GM18526 (cell line): ENCODE results near the gene CLMP.

Experiments used
- POLR2A ChIP-seq: IDR thresholded peaks from 3 replicates; pipeline ENCODE4 v1.6.1; 2011; ENCODE audit not compliant: insufficient read length; ENCODE audit errors: extremely low read depth

Gene CLMP

GRCh38 chr11:123100379-123101085 lies 94.5 kb downstream of the CLMP start:
- TF ChIP-seq POLR2A = no peak

- TF ChIP-seq POLR2A = no peak
Observed at GRCh38 chr11:123098990-123099389, 96.1 kb downstream of the CLMP start.

- TF ChIP-seq POLR2A = no peak
Observed at GRCh38 chr11:123093739-123094138, 101.3 kb downstream of the CLMP start.

GRCh38 chr11:123091506-123091905 lies 103.5 kb downstream of the CLMP start:
- TF ChIP-seq POLR2A = no peak

GRCh38 chr11:123086305-123086704 lies 108.7 kb downstream of the CLMP start:
- no peak for TF ChIP-seq POLR2A

- no peak for TF ChIP-seq POLR2A
Observed at GRCh38 chr11:123085497-123085896, 109.6 kb downstream of the CLMP start.

- TF ChIP-seq POLR2A = no peak
Observed at GRCh38 chr11:123084454-123084853, 110.6 kb downstream of the CLMP start.

- no peak for TF ChIP-seq POLR2A
Observed at GRCh38 chr11:123083623-123084029, 111.4 kb downstream of the CLMP start.

- TF ChIP-seq POLR2A = no peak
Observed at GRCh38 chr11:123082977-123083376, 112.1 kb downstream of the CLMP start.

- no peak for TF ChIP-seq POLR2A
Observed at GRCh38 chr11:123080015-123080414, 115.0 kb downstream of the CLMP start.

- no peak for TF ChIP-seq POLR2A
Observed at GRCh38 chr11:123076484-123076883, 118.6 kb downstream of the CLMP start.

- TF ChIP-seq POLR2A = no peak
Observed at GRCh38 chr11:123073343-123074057, 121.5 kb downstream of the CLMP start.

- TF ChIP-seq POLR2A = no peak
Observed at GRCh38 chr11:123072762-123073161, 122.3 kb downstream of the CLMP start.

- TF ChIP-seq POLR2A = no peak
Observed at GRCh38 chr11:123072332-123072761, 122.7 kb downstream of the CLMP start.

GRCh38 chr11:123069908-123070821 lies 124.9 kb downstream of the CLMP start:
- TF ChIP-seq POLR2A = no peak
